Hepatocyte (in vitro differentiated cells): ENCODE data around the gene RAB3C. TPM values are rescaled to one million over a fixed set of nuclear protein-coding genes. Genes with fewer than 3 reads are reported as not detected.

Experiments
- DNase-seq: peaks from one replicate; pipeline ENCODE4 v3.0.0-alpha.2; 2016; ENCODE audit warnings: low spot score
- H2AFZ ChIP-seq: fragments of 200-600 bp; sonication (generic); 2 replicates; pipeline ENCODE4 v1.6.0; 2016; ENCODE audit warnings: antibody characterized with exemption, mild to moderate bottlenecking
- H3K27ac ChIP-seq: fragments of 200-600 bp; sonication (generic); 2 replicates; pipeline ENCODE4 v1.5.1; 2016; ENCODE audit warnings: mild to moderate bottlenecking
- H3K27me3 ChIP-seq: fragments of 200-600 bp; sonication (generic); 2 replicates; pipeline ENCODE4 v1.6.1; 2016
- H3K36me3 ChIP-seq: fragments of 200-600 bp; sonication (generic); replicated peaks from 2 replicates; pipeline ENCODE4 v1.5.1; 2016; ENCODE audit warnings: low read depth; ENCODE audit not compliant: insufficient read depth
- H3K4me1 ChIP-seq: fragments of 200-600 bp; sonication (generic); 2 replicates; pipeline ENCODE4 v1.5.1; 2016; ENCODE audit warnings: mild to moderate bottlenecking, moderate library complexity; ENCODE audit not compliant: insufficient read depth
- H3K4me2 ChIP-seq: fragments of 200-600 bp; sonication (generic); 2 replicates; pipeline ENCODE4 v1.6.0; 2016
- H3K4me3 ChIP-seq: fragments of 200-600 bp; sonication (generic); 2 replicates; pipeline ENCODE4 v1.5.1; 2016; ENCODE audit warnings: mild to moderate bottlenecking
- H3K79me2 ChIP-seq: fragments of 200-600 bp; sonication (generic); 2 replicates; pipeline ENCODE4 v1.6.0; 2017; ENCODE audit warnings: mild to moderate bottlenecking
- H3K9me2 ChIP-seq: fragments of 200-600 bp; sonication (generic); replicated peaks from 2 replicates; pipeline ENCODE4 v1.6.0; 2017; ENCODE audit warnings: mild to moderate bottlenecking; ENCODE audit not compliant: insufficient read depth
- H3K9me3 ChIP-seq: fragments of 200-600 bp; sonication (generic); 2 replicates; pipeline ENCODE4 v1.5.1; 2016; ENCODE audit warnings: low read depth, mild to moderate bottlenecking
- H4K20me1 ChIP-seq: fragments of 200-600 bp; sonication (generic); 2 replicates; pipeline ENCODE4 v1.6.0; 2016; ENCODE audit warnings: mild to moderate bottlenecking; ENCODE audit not compliant: insufficient read depth, poor library complexity, severe bottlenecking
- EZH2 ChIP-seq: fragments of 200-600 bp; sonication (generic); IDR thresholded peaks from 2 replicates; pipeline ENCODE4 v1.6.1; 2016; ENCODE audit warnings: antibody characterized with exemption, mild to moderate bottlenecking, borderline replicate concordance
- EZH2phosphoT487 ChIP-seq: fragments of 200-600 bp; sonication (generic); IDR thresholded peaks from one replicate; pipeline ENCODE4 v1.6.1; 2018; ENCODE audit warnings: antibody characterized with exemption, mild to moderate bottlenecking, low read depth, moderate library complexity; ENCODE audit not compliant: unreplicated experiment, severe bottlenecking
- WGBS: methylation state at CpG from one replicate; pipeline ENCODE4 v1.1.6; 2016; ENCODE audit warnings: low lambda C conversion rate; ENCODE audit errors: missing lambda C conversion rate; 5-methylcytosine and 5-hydroxymethylcytosine counted together
- polyA plus RNA-seq: library from polyadenylated mRNA; unstranded; fragments of >200 nt; fragmentation: Nextera tagmentation; extraction: Ambion mirVana; gene quantifications from 2 replicates; pipeline ENCODE4 v1.2.1, GENCODE V29; 2016
- total RNA-seq: library from RNA; depleted of rRNA; stranded (reverse); fragments of >200 nt; gene quantifications from 2 replicates; pipeline ENCODE4 v1.2.3, GENCODE V29; 2014
- TF ChIP-seq, protein P1 (sequence below): fragments of 200-600 bp; sonication (generic); IDR thresholded peaks from 2 replicates; pipeline ENCODE4 v1.5.1; 2016; ENCODE audit warnings: antibody characterized with exemption, mild to moderate bottlenecking; ENCODE audit not compliant: poor library complexity

The RAB3C gene
- total and polyA plus RNA-seq, 2 experiments from 2014 or later: 5.2 to 6.4 TPM

- Histone ChIP-seq H3K4me3 (no peak overlapping the region), H3K27ac (no peak overlapping the region), H2AFZ (no peak overlapping the region), H3K27me3 (no peaks in the 10 kb centered on the region), H3K36me3 (no peaks in the 10 kb centered on the region), H3K4me1 (no peaks in the 10 kb centered on the region), H3K4me2 (no peak overlapping the region), H3K9me2 (no peaks in the 10 kb centered on the region), H4K20me1 (no peaks in the 10 kb centered on the region), H3K79me2 (no peaks in the 10 kb centered on the region), H3K9me3 (no peaks in the 10 kb centered on the region)
- no peak for DNase-seq
- TF ChIP-seq, protein P1, sequence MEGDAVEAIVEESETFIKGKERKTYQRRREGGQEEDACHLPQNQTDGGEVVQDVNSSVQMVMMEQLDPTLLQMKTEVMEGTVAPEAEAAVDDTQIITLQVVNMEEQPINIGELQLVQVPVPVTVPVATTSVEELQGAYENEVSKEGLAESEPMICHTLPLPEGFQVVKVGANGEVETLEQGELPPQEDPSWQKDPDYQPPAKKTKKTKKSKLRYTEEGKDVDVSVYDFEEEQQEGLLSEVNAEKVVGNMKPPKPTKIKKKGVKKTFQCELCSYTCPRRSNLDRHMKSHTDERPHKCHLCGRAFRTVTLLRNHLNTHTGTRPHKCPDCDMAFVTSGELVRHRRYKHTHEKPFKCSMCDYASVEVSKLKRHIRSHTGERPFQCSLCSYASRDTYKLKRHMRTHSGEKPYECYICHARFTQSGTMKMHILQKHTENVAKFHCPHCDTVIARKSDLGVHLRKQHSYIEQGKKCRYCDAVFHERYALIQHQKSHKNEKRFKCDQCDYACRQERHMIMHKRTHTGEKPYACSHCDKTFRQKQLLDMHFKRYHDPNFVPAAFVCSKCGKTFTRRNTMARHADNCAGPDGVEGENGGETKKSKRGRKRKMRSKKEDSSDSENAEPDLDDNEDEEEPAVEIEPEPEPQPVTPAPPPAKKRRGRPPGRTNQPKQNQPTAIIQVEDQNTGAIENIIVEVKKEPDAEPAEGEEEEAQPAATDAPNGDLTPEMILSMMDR: no peak
- no peak for TF ChIP-seq EZH2phosphoT487
- no peak for TF ChIP-seq EZH2
These were observed 277.8 kb downstream of the RAB3C start for GRCh38 chr5:58860680-58861079.

DNA sequence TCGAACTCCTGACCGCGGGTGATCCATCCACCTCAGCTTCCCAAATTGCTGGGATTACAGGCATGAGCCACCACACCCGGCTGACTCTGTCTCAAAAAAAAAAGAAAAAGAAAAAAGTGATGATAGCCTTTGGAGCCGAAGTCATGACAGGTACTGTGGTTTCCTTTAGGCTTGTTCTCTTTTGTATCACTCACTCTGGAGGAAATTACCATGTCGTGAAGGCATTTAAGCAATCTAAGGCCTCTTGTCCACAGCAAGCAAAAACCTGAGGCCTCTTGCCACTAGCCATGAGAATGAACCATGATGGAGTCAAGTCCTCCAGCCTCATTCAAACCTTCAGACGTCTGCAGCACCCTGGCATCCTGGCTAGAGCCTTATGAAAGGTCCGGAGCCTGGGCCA lies 286.1 kb downstream of the RAB3C start:
- Histone ChIP-seq H2AFZ (no peak overlapping the region), H4K20me1 (no peaks in the 10 kb centered on the region), H3K4me2 (no peak overlapping the region), H3K9me3 (no peaks in the 10 kb centered on the region), H3K9me2 (no peaks in the 10 kb centered on the region), H3K4me3 (no peak overlapping the region), H3K79me2 (no peaks in the 10 kb centered on the region), H3K4me1 (no peaks in the 10 kb centered on the region), H3K27ac (no peak overlapping the region), H3K27me3 (peaks cover 2% of the 10 kb centered on the region), H3K36me3 (no peaks in the 10 kb centered on the region)
- WGBS: 70% methylated on average over 8 of the region's 8 CpGs
- no peak for DNase-seq
- TF ChIP-seq, protein P1: no peak
- no peak for TF ChIP-seq EZH2
- no peak for TF ChIP-seq EZH2phosphoT487

GRCh38 chr5:58871648-58872242 lies 288.9 kb downstream of the RAB3C start:
- H2AFZ ChIP-seq: no peak overlapping the region
- H3K4me1 ChIP-seq: no peaks in the 10 kb centered on the region
- WGBS: 55% methylated on average over 3 of the region's 3 CpGs
- no peaks in the 10 kb centered on the region for H3K36me3 ChIP-seq
- no peak overlapping the region for H3K4me3 ChIP-seq
- no peaks in the 10 kb centered on the region for H3K9me3 ChIP-seq
- no peaks in the 10 kb centered on the region for H3K79me2 ChIP-seq
- no peak overlapping the region for H3K4me2 ChIP-seq
- peaks cover 2% of the 10 kb centered on the region for H3K27me3 ChIP-seq
- H4K20me1 ChIP-seq: no peaks in the 10 kb centered on the region
- DNase-seq: peak; percentile 38
- no peak overlapping the region for H3K27ac ChIP-seq
- TF ChIP-seq EZH2: no peak
- TF ChIP-seq, protein P1: peak; percentile 60
- H3K9me2 ChIP-seq: no peaks in the 10 kb centered on the region
